ENCODE data around the gene QRSL1. TPM values are rescaled to one million over a fixed set of nuclear protein-coding genes. Genes with fewer than 3 reads are reported as not detected.

QRSL1 gene
- total and polyA plus RNA-seq, 2 donors (not counting 3 experiments of a cell fraction or from before 2014, with no cell fraction given), result 4.3 to 11.3 TPM

DNA sequence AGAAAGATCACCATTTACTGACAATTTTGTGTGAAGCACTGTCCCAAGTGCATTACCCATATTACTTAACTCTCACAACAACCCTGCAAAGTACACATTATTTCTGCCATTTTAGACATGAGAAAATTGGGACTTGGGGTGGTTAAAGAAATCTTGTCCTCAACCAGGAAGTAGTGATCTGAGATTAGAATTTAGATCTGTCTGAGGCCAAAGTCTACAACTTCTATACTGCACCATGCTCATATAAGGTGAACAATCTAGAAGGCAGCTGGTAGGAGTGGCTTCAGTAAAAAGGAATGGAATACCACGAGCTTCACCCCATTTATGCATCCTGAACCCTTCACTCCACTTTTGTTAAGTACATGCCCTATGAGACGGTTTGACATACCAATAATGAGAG lies 87.6 kb downstream of the QRSL1 start:
- CTCF ChIA-PET, result interaction anchor here (1.7 kb wide), 1 partner anchor 109 kb away, joined by 4 read pairs; no protein-coding TSS in a partner anchor
- DNase-seq (ENCODE audit: low read depth, low spot score) (no peak), FAIRE-seq (no peak)
- Histone ChIP-seq H3K4me2 (ENCODE audit: insufficient read depth, low read length) (no peak overlapping the region), H3K4me1 (ENCODE audit: control insufficient read depth, extremely low read depth, insufficient read depth, low read length) (no peaks in the 10 kb centered on the region), H3K9ac (replicated peaks; ENCODE audit: extremely low read depth, insufficient read depth, low read length) (no peak overlapping the region), H3K36me3 (ENCODE audit: control insufficient read depth in 2 of 2, extremely low read depth in 1 of 2, insufficient read depth in 2 of 2, low read length in 2 of 2) (no peaks in the 10 kb centered on the region), H3K27me3 (ENCODE audit: control insufficient read depth in 2 of 2, insufficient read depth in 2 of 2, low read length in 2 of 2) (no peaks in the 10 kb centered on the region), H3K79me2 (ENCODE audit: control insufficient read depth, insufficient read depth, low read length) (no peaks in the 10 kb centered on the region), H3K9me1 (replicated peaks; ENCODE audit: control insufficient read depth, extremely low read depth, insufficient read depth, low read length) (no peaks in the 10 kb centered on the region), H3K27ac (ENCODE audit: insufficient read depth, low read depth, low read length) (no peak overlapping the region), H3K9me3 (replicated peaks; ENCODE audit: control insufficient read depth, insufficient read depth, low read length) (no peaks in the 10 kb centered on the region), H2AFZ (ENCODE audit: low read depth, low read length) (no peak overlapping the region), H3K4me3 (replicated peaks in 1 of 3; ENCODE audit: insufficient read depth in 1 of 3, low read depth in 1 of 3, low read length in 3 of 3) (no peak overlapping the region), H4K20me1 (replicated peaks; ENCODE audit: control insufficient read depth, extremely low read depth, insufficient read depth, low read length) (no peaks in the 10 kb centered on the region)
- POLR2A ChIA-PET, result no interaction called here
- no TSS peak for BruUV-seq (replicated peaks)
- TF ChIP-seq EZH2 (IDR thresholded peaks at IDR 0.05; ENCODE audit: borderline replicate concordance, low read depth, low read length, severe bottlenecking), result no peak
- TF ChIP-seq POLR2AphosphoS5 (IDR thresholded peaks at IDR 0.05; ENCODE audit: insufficient read depth, low read depth, low read length), result no peak
- no peak for TF ChIP-seq GATA2 (IDR thresholded peaks at IDR 0.05; ENCODE audit: insufficient read depth, insufficient read length, low read depth, low read length)
- TF ChIP-seq JUN (IDR thresholded peaks at IDR 0.05; ENCODE audit: borderline replicate concordance, insufficient read depth, insufficient read length, low read depth), result no peak
- TF ChIP-seq FOS (IDR thresholded peaks at IDR 0.05; ENCODE audit: borderline replicate concordance, insufficient read depth, low read length), result no peak
- TF ChIP-seq, protein P1, sequence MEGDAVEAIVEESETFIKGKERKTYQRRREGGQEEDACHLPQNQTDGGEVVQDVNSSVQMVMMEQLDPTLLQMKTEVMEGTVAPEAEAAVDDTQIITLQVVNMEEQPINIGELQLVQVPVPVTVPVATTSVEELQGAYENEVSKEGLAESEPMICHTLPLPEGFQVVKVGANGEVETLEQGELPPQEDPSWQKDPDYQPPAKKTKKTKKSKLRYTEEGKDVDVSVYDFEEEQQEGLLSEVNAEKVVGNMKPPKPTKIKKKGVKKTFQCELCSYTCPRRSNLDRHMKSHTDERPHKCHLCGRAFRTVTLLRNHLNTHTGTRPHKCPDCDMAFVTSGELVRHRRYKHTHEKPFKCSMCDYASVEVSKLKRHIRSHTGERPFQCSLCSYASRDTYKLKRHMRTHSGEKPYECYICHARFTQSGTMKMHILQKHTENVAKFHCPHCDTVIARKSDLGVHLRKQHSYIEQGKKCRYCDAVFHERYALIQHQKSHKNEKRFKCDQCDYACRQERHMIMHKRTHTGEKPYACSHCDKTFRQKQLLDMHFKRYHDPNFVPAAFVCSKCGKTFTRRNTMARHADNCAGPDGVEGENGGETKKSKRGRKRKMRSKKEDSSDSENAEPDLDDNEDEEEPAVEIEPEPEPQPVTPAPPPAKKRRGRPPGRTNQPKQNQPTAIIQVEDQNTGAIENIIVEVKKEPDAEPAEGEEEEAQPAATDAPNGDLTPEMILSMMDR (IDR thresholded peaks at IDR 0.05; ENCODE audit: extremely low read depth in 1 of 2, insufficient read depth in 1 of 2, low read depth in 1 of 2, low read length in 2 of 2), result no peak
- TF ChIP-seq MYC (IDR thresholded peaks at IDR 0.05; ENCODE audit: low read depth, low read length), result no peak
- TF ChIP-seq, protein P2, sequence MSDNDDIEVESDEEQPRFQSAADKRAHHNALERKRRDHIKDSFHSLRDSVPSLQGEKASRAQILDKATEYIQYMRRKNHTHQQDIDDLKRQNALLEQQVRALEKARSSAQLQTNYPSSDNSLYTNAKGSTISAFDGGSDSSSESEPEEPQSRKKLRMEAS (IDR thresholded peaks at IDR 0.05; ENCODE audit: insufficient read depth, insufficient read length), result no peak
- no peak for TF ChIP-seq POLR2A (IDR thresholded peaks at IDR 0.05; ENCODE audit: low read depth, low read length)
- intact Hi-C loops (cut with micrococcal nuclease) (no loop called here), dilution Hi-C loops (cut with MboI; ENCODE audit: extremely low pct_ligation_motif_present, low sequenced_read_pairs) (no loop called here)

Small RNAs within 50 kb of the gene (small RNA-seq; reads per million reads assigned to genes)
- not detected for gene RNU6-527P (ENCODE audit: insufficient read depth, insufficient read length, low read depth, low replicate concordance)

Other genes with a start within 250 kb of the QRSL1 start
- 5.4 and 5.5 TPM in 2 replicates for gene RTN4IP1, start 80 bp upstream of the QRSL1 start, total RNA-seq
- gene RTN4IP1, start 80 bp upstream of the QRSL1 start, polyA plus RNA-seq, result 2.2 and 3.9 TPM in 2 replicates

All from endothelial cell of umbilical vein (primary cell).